Left ventricle myocardium inferior (tissue), 1 donor: ENCODE data around the gene SOBP. TPM values are rescaled to one million over a fixed set of nuclear protein-coding genes. Genes with fewer than 3 reads are reported as not detected.

ENCODE experiments used
- DNase-seq: peaks from one replicate; pipeline ENCODE4 v3.0.0-alpha.2; 2020
- H3K27ac ChIP-seq: fragments of 200-600 bp; replicated peaks from 2 replicates; pipeline ENCODE4 v1.8.0; 2021
- H3K27me3 ChIP-seq: fragments of 200-600 bp; 2 replicates; pipeline ENCODE4 v1.8.0; 2021; ENCODE audit warnings: low read depth
- H3K36me3 ChIP-seq: fragments of 200-600 bp; 2 replicates; pipeline ENCODE4 v1.8.0; 2021
- H3K4me1 ChIP-seq: fragments of 200-600 bp; 2 replicates; pipeline ENCODE4 v1.8.0; 2021
- H3K4me3 ChIP-seq: fragments of 200-600 bp; 2 replicates; pipeline ENCODE4 v1.8.0; 2021; ENCODE audit warnings: mild to moderate bottlenecking, moderate library complexity
- H3K9me3 ChIP-seq: fragments of 200-600 bp; replicated peaks from 2 replicates; pipeline ENCODE4 v1.8.0; 2021
- intact Hi-C: fragments of 100-400 bp; cut with micrococcal nuclease; formaldehyde crosslinking; loops from one replicate; pipeline ENCODE4 v1.11.0; 2022
- total RNA-seq: library from RNA; stranded (reverse); fragmentation: NEBNext Ultra II Directional; extraction: Animal tissue kit (Norgen Biotek cat#: 25700); gene quantifications from one replicate; pipeline ENCODE4 v1.2.1, GENCODE V29; 2021
- TF ChIP-seq, protein P1 (sequence below): fragments of 200-600 bp; IDR thresholded peaks from 2 replicates; pipeline ENCODE4 v1.8.0; 2021; ENCODE audit warnings: antibody characterized with exemption, mild to moderate bottlenecking, borderline replicate concordance
- donor health status: DM: no; HTN: yes; CAD: no; lungs with severe emphysema.

SOBP gene
- total RNA-seq, 1 donor from 2014 or later: 22.9 TPM

DNA sequence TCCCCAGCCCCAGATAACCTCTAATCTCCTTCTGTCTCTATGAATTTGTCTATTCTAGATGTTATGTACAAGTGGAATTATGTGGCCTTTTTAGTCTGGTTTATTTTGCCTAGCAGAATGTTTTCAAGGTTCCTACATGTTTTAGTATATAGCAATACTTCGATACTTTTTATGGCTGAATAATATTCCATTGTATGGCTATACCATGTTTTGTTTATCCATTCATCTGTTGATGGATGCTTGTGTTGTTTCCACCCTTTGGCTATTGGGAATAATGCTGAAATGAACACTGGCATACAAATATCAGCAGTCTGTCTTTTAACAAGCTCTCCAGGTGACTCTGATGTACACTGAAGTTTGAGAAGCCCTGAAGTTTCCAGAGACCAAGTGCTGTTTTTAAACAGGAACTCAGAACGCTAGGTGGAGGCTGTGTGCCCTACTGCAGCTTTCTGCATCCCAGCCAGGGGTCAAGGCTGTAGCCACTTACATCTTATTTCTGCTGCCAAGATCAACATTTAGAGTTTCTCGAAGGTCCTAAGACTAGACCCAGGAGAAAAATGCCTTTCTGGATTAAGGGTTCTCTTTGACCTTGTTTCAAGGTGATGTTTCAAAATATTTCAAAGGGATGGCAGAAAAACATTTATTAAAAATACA lies 123.0 kb downstream of the SOBP start:
- H3K27me3 ChIP-seq: no peaks in the 10 kb centered on the region
- H3K9me3 ChIP-seq: no peaks in the 10 kb centered on the region
- TF ChIP-seq, protein P1, sequence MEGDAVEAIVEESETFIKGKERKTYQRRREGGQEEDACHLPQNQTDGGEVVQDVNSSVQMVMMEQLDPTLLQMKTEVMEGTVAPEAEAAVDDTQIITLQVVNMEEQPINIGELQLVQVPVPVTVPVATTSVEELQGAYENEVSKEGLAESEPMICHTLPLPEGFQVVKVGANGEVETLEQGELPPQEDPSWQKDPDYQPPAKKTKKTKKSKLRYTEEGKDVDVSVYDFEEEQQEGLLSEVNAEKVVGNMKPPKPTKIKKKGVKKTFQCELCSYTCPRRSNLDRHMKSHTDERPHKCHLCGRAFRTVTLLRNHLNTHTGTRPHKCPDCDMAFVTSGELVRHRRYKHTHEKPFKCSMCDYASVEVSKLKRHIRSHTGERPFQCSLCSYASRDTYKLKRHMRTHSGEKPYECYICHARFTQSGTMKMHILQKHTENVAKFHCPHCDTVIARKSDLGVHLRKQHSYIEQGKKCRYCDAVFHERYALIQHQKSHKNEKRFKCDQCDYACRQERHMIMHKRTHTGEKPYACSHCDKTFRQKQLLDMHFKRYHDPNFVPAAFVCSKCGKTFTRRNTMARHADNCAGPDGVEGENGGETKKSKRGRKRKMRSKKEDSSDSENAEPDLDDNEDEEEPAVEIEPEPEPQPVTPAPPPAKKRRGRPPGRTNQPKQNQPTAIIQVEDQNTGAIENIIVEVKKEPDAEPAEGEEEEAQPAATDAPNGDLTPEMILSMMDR: peak; percentile 29
- DNase-seq: no peak
- H3K4me3 ChIP-seq: no peak overlapping the region
- no peaks in the 10 kb centered on the region for H3K36me3 ChIP-seq
- H3K4me1 ChIP-seq: peaks cover 61% of the 10 kb centered on the region
- intact Hi-C loops: no loop called here
- peak overlapping the region; percentile 5 for H3K27ac ChIP-seq

DNA sequence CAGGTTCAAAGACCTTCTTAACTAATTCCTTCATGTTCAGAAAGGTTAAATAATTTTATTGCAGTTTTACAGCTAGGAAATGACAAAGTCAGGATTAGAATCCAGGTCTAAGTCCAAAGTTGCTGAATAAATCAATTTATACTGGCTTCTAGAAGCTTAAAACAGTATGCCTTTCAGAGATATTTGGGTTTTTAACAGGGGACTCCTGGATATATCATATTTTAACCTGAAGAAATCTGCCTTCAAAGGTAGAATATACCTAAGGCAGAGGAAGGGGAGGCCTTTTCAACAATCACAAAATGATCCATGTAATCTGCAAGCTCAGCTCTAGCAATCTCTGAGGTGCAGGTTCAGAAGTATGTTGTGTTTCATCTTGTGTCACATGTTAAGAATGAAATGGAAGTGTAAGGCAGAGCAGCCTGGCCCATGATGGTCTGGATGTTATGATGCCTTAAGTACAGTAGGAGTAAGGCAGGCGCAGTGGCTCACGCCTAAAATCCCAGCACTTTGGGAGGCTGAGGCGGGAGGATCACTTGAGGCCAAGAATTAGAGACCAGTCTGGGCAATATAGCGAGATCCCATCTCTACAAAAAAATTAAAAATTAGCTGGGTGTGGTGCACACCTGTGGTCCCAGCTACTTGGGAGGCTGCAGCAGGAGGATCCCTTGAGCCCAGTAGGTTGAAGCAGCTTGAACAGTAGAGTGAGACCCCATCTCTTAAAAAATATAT lies 123.9 kb downstream of the SOBP start:
- TF ChIP-seq, protein P1: no peak
- Histone ChIP-seq H3K36me3 (no peaks in the 10 kb centered on the region), H3K4me3 (no peak overlapping the region), H3K4me1 (peaks cover 62% of the 10 kb centered on the region), H3K9me3 (no peaks in the 10 kb centered on the region), H3K27ac (peak overlapping the region; percentile 45), H3K27me3 (no peaks in the 10 kb centered on the region)
- intact Hi-C loops: no loop called here
- no peak for DNase-seq

DNA sequence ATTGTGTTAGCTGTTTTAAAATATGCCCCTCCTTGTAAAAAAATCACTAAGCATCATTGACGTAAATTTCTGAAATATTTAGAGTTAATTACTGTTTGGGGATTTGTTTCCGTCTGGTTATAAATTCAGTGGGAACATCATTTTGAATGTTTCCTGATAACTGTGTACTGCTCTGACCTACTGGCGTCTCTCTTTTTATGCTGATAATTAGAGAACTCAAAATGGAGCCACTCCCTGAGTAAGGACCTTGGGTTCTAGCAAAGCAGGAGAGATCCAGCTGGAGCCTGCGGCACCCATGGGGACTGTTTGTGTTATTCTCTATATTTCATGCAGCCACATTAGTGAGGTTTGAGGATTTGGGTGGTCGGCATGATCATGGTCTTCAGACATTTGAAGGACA lies 124.9 kb downstream of the SOBP start:
- Histone ChIP-seq H3K27me3 (no peaks in the 10 kb centered on the region), H3K4me3 (no peak overlapping the region), H3K27ac (peak overlapping the region; percentile 46), H3K4me1 (peaks cover 63% of the 10 kb centered on the region), H3K9me3 (no peaks in the 10 kb centered on the region), H3K36me3 (no peaks in the 10 kb centered on the region)
- intact Hi-C loops: no loop called here
- no peak for DNase-seq
- TF ChIP-seq, protein P1: no peak

DNA sequence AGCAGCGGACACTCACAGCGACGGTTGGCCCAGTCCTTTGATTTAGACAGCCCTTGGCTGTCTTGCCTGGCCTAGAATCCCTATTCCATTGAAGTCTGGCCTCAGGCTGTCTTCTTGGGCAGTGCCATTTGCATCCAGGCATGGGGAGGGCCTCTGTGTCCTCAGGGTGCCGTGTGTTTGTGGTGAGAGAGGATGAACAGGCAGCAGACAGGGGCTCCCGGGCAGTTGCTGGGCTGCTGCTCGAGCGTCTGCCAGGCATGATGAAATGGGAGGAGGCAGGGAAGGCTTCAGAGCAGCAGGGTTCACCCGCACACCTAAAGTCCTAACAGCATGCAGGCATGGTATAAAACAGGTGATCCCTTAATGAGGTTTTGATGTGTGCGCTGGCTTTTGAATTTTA lies 126.9 kb downstream of the SOBP start:
- H3K4me1 ChIP-seq: peaks cover 59% of the 10 kb centered on the region
- TF ChIP-seq, protein P1: no peak

DNA sequence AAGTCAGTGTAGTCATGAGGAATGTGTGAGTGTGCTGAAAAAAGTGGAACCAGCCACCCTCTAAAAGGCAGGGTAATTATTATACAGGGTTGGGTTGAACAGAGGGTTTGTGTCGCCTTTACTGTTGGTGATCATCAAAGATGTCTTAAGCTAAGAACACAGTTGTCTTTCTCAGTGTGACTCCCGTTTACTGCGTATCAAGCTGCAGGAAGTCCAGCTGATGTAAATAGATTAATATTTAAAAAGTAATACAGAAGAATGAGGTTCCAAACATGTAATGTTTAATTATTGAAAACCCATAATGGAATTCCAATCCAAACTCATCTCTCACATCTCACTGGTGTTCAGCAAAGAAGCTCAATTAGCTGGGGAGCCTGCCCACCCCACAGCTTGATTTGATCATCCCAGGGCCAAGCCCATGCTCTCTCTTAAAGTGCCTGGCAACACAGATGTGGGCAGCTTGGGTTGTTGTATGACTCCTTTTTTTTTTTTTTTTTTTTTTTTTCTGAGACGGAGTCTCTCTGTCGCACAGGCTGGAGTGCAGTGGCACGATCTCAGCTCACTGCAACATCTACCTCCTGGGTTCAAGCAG lies 127.5 kb downstream of the SOBP start:
- Histone ChIP-seq H3K36me3 (no peaks in the 10 kb centered on the region), H3K4me3 (no peak overlapping the region), H3K9me3 (no peaks in the 10 kb centered on the region), H3K27ac (no peak overlapping the region), H3K4me1 (peaks cover 52% of the 10 kb centered on the region), H3K27me3 (no peaks in the 10 kb centered on the region)
- TF ChIP-seq, protein P1: no peak
- no peak for DNase-seq
- intact Hi-C loops: no loop called here

More for the DNA sequence above, 126.9 kb downstream of the SOBP start:
- H3K27me3 ChIP-seq: no peaks in the 10 kb centered on the region
- H3K4me3 ChIP-seq: no peak overlapping the region
- intact Hi-C loops: no loop called here
- no peaks in the 10 kb centered on the region for H3K9me3 ChIP-seq
- no peak for DNase-seq
- no peaks in the 10 kb centered on the region for H3K36me3 ChIP-seq
- no peak overlapping the region for H3K27ac ChIP-seq
